SK-N-SH treated with all-trans-retinoic acid at 6 μM for 48 hours (cell line): Measurements from ENCODE around the gene BCR.

Experiments
- ARNTL ChIP-seq: fragments of 450-650 bp; formaldehyde crosslinking; IDR thresholded peaks from 2 replicates; pipeline ENCODE4 v1.5.0; 2020; ENCODE audit warnings: low read depth, mild to moderate bottlenecking, moderate library complexity, borderline replicate concordance
- ISL1 ChIP-seq: fragments of 250-450 bp; sonication (Bioruptor Pico); IDR thresholded peaks from 2 replicates; pipeline ENCODE4 v2.1.2; 2022; ENCODE audit warnings: mild to moderate bottlenecking, moderate library complexity
- TCF4 ChIP-seq: fragments of 250-450 bp; sonication (Bioruptor Pico); IDR thresholded peaks from 2 replicates; pipeline ENCODE4 v1.8.0; 2021; ENCODE audit warnings: mild to moderate bottlenecking, moderate library complexity, borderline replicate concordance

DNA sequence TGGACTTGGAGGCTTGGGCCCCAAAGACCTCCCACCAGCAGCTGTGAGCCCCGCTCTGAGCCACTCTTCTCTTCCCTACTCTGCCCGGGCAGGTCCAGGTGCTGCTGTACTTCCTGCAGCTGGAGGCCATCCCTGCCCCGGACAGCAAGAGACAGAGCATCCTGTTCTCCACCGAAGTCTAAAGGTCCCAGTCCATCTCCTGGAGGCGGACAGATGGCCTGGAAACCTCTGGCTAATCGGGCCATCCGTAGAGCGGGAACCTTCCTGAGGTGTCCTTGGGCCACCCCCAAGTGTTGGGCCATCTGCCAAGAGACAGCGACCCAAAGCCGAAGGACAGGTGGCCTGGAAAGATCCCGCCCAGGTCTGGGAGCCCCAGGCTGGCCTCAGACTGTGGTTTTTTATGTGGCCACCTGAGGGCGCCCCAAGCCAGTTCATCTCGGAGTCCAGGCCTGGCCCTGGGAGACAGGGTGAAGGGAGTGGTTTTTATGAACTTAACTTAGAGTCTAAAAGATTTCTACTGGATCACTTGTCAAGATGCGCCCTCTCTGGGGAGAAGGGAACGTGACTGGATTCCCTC, 135.1 kb downstream of the BCR start:
- TF ChIP-seq TCF4 (CRISPR knock-in tag) (no peak), ISL1 (CRISPR knock-in tag) (no peak), ARNTL (CRISPR knock-in tag) (no peak)
